Left lobe of liver (tissue), 2 donors: Measurements from ENCODE around the gene SPG7. TPM values are rescaled to one million over a fixed set of nuclear protein-coding genes. Genes with fewer than 3 reads are reported as not detected.
"Not testable (repeated sequence)": the region's sequence is repeated elsewhere in the genome, so short reads cannot be mapped to it uniquely, and the experiment has no call there.

Experiments
- ATAC-seq: fragments of 200-7000 bp; cut with Tn5 transposase; one replicate; pipeline ENCODE4 v1.9.1; 2020; ENCODE audit warnings: mild to moderate bottlenecking, moderate library complexity
- DNase-seq: peaks from one replicate; pipeline ENCODE4 v3.0.0-alpha.2; 2020; ENCODE audit warnings: low spot score
- total RNA-seq: library from RNA; stranded (reverse); gene quantifications from one replicate; pipeline ENCODE4 v1.2.1, GENCODE V29; 2021
- donor health status: DM: no; HTN: no; CAD: no; lungs with moderate emphysema.
- donor health status: DM: no; HTN: yes; CAD: no.

Gene SPG7
- total RNA-seq, result 68.1 TPM

- ATAC-seq, result peak; percentile 84
- DNase-seq, result peak; percentile 89
These were observed at the start of gene SPG7 for GRCh38 chr16:89507834-89508590. SPG7 (plus strand) TSS chr16:89508403; CDS start chr16:89508418, 15 bp downstream.

- ATAC-seq, result no peak
These were observed 49.7 kb upstream of the SPG7 start for GRCh38 chr16:89458551-89458950.

DNA sequence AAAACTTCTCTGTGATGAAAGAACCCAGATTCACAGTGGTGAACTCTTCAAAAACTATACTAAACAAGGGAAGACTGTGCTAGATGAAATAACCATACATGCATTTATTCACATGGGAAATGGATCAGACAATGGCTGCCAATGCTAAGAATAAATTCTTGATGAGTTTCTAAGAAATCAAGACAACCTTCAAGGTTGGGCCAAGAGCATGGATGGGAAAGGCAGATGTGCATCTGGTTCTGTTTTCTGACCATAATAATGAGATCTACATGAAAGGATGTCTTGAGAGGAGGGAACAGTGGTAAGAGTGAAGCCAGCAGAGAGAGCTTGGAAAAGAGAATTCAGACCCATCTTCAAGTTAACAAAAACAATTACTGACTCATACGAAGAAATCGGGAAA is 49.2 kb upstream of the SPG7 start:
- DNase-seq (no peak), ATAC-seq (no peak)

More at GRCh38 chr16:89458551-89458950, 49.7 kb upstream of the SPG7 start:
- no peak for DNase-seq

- DNase-seq, result no peak
- ATAC-seq, result peak; percentile 22
These were observed 47.6 kb upstream of the SPG7 start for GRCh38 chr16:89460556-89460955.

GRCh38 chr16:89461890-89462289 is 46.3 kb upstream of the SPG7 start:
- not testable (repeated sequence) for DNase-seq, ATAC-seq

DNA sequence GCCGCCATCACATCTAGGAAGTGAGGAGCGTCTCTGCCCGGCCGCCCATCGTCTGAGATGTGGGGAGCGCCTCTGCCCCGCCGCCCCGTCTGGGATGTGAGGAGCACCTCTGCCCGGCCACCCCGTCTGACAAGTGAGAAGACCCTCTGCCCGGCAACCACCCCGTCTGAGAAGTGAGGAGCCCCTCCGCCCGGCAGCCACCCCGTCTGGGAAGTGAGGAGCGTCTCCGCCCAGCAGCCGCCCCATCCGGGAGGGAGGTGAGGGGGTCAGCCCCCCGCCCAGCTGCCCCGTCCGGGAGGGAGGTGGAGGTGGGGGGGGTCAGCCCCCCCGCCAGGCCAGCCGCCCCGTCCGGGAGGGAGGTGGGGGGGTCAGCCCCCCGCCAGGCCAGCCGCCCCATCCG is 45.6 kb upstream of the SPG7 start:
- ATAC-seq, DNase-seq: not testable (repeated sequence)

- DNase-seq, ATAC-seq: not testable (repeated sequence)
These were observed 44.9 kb upstream of the SPG7 start for GRCh38 chr16:89463312-89463711.

DNA sequence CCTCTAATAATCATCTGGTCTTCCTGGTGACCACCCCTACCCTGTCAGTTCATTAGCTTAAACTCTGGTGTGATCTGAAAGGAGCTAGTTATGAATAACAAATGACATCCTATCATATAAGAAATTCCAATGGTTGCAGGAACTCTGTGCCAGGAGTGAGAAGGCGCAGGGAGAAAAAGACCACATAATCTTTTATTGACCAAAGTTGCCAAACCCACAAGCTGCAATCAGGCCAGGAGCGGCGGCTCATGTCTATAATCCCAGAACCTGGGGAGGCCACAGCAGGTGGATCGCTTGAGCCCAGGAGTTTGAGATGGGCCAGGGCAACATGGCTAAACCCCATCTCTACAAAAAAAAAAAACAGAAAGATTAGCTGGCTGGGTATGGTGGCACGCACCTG is 41.3 kb upstream of the SPG7 start:
- ATAC-seq (no peak), DNase-seq (no peak)

DNA sequence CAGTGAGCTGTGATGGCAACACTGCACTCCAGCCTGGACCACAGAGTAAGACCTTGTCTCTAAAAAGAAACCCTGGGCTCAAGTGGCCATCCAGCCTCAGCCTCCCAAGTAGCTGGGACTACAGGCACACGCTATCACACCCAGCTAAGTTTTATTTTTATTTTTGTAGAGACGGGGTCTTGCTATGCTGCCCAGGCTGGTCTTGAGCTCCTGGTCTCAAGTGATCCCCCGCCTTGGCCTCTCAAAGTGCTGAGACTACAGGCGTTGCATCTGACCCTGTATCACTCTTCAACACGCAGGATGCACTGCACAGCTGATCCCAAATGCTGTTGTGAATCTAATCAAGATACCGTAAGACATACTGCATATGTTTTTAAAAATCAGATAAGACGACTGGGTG is 40.8 kb upstream of the SPG7 start:
- ATAC-seq (no peak), DNase-seq (no peak)

GRCh38 chr16:89472711-89473075 is 35.5 kb upstream of the SPG7 start:
- DNase-seq (no peak), ATAC-seq (peak; percentile 64)

DNA sequence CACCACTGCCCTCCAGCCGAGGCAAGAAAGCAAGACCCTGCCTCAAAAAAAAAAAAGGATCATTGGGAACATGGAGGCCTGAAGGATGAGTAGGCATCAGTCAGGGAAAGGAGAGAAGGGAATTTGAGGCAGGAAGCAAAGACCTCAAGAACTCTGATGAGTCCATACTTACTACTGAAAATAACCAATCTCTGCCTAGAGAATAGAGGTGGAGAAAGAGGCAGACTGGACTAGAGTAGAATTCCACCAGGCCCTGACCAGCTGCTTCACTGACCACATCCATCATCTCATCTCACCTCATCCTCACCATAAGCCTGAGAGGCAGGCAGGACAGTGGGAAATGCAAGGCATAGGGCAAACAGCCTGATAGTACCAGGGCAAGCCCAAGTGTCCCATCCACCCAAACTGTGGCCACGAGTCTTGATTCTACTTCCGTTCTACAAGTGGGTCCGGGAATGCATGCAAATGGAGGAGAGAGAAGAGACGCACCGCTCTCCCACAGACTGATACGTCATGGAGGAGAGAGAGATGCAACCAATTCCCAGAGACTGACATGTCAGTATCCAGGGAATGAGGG is 35.0 kb upstream of the SPG7 start:
- DNase-seq (no peak), ATAC-seq (no peak)

DNA sequence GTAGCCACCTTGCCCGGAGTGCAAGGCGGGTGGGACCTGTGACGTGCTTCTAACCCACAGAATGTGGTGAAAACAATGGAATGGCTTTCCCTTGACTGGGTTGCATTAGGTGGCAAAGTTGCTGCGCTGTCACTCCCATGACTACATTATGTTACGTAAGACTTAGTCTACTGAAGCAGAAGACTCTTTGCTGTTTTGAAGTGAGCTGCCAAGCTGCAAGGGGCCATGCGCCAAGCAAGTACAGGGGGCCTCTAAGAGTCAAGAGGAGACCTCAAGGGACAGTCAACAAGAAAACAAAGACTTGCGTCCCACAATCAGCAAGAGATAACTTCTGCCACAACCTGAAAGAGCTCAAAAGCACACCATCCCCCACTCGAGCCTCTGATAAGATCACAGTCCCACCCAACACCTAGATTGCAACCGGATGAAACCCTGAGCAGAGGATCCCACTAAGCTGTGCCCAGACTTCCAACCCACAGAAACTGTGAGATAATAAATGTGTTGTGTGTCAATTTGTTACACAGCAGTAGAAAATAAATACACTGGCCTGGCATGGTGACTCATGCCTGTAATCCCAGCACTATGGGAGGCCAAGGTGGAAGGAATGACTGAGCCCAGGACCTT is 34.3 kb upstream of the SPG7 start:
- ATAC-seq (peak; percentile 36), DNase-seq (no peak)

GRCh38 chr16:89475144-89475543 is 33.1 kb upstream of the SPG7 start:
- DNase-seq (no peak), ATAC-seq (no peak)

GRCh38 chr16:89476379-89476778 is 31.8 kb upstream of the SPG7 start:
- DNase-seq (peak; percentile 65), ATAC-seq (peak; percentile 75)

- no peak for DNase-seq
- ATAC-seq, result peak; percentile 24
These were observed 31.4 kb upstream of the SPG7 start for GRCh38 chr16:89476811-89477261.

GRCh38 chr16:89478576-89479221 is 29.5 kb upstream of the SPG7 start:
- ATAC-seq (no peak), DNase-seq (no peak)

DNA sequence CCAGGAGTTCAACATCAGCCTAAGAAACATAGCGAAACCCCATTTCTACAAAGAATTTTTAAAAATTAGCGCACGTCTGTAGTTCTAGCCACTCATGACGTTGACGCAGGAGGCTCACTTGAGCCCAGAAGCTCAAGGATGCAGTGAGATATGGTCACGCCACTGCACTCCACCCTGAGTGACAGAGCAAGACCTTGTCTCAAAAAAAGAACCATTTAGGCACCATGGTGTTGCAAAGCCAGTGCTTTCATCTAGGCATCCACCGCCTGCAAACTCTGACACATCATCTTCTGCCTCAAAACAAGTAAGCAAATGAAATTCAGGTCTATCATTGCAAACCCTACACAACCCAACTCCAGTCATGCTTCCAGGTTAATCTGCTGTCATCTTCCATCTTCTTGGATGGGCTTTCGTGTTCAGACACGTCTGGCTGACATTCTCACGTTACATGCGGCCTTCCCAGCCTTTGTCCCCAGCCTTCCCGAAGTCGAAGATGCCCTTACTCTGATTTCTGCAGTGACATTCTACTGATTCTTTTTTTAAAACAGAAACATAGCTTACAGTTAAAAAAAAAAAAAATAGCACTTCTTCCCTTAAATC is 26.7 kb upstream of the SPG7 start:
- ATAC-seq (no peak), DNase-seq (no peak)

DNA sequence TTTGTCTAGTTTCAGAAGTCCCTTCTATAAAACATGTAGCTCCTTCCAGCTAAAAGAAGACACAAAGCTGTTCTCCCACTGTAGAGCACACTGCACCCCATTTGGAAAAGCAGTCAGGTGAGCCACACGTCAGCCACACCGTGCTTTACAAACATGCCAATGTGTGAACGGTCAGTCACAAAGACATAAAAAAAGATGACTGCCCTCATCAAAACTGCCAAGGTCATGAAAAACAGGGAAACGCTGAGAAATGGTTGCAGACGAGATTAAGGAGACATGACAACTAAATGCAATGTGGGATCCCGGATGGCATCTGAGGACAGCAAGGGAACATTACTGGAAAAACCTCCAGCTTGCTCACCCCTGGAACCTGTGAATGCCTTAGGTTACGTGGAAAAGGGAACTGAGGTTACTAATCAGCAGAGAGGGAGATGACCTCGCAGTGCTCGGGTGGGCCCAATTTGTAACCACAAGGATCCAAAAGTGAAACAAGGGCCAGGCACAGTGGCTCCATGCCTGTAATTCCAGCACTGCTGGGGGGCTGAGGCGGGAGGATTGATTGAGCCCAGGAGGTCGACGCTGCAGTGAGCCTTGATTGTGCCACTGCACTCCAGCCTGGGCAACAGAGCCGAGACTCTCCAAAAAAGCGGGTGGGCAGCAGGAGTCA is 25.9 kb upstream of the SPG7 start:
- ATAC-seq (no peak), DNase-seq (no peak)

DNA sequence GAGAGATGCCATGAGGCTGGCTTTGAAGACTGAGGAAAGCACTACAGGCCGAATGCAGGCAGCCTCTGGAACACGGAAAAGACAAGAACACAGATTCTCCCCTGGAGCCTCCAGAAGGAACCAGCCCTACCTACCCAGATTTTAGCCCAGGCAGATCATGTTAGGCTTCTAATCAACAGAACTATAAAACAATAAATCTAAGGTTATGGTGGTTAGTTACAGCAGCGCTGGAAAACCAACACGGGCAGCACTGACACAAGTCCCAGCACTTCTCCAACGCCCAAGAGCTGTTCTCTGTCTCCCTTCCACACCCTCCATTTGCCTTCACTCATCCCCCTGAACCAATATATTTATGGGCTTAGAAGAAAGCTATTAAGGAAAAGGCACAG is 25.4 kb upstream of the SPG7 start:
- ATAC-seq, result no peak
- DNase-seq, result no peak

GRCh38 chr16:89484041-89484501 is 24.1 kb upstream of the SPG7 start:
- DNase-seq (no peak), ATAC-seq (no peak)
